HL-60 (cell line): ENCODE data around the gene DNMT3L.

Source experiments
- DNase-seq, 2 experiments: peaks; one replicate each; pipeline ENCODE4 v3.0.0-alpha.2; 2010 to 2020; ENCODE audit warnings: low read depth in 1 of 2, low spot score in 1 of 2
- H3K27ac ChIP-seq: fragments of 250-450 bp; sonication (Bioruptor Pico); replicated peaks from 2 replicates; pipeline ENCODE4 v1.5.1; 2020; ENCODE audit warnings: mild to moderate bottlenecking, moderate library complexity
- H3K27me3 ChIP-seq: fragments of 250-450 bp; sonication (Bioruptor Pico); 2 replicates; pipeline ENCODE4 v1.5.1; 2021; ENCODE audit warnings: mild to moderate bottlenecking, moderate library complexity; ENCODE audit not compliant: insufficient read depth, poor library complexity, severe bottlenecking
- H3K4me3 ChIP-seq: replicated peaks from 2 replicates; pipeline ENCODE4 v1.5.1; 2011; ENCODE audit warnings: mild to moderate bottlenecking, control low read depth, low read length; ENCODE audit not compliant: insufficient read depth
- GABPA ChIP-seq: IDR thresholded peaks from 2 replicates; pipeline ENCODE4 v1.6.1; 2012; ENCODE audit warnings: low read depth
- POLR2AphosphoS5 ChIP-seq: IDR thresholded peaks from 2 replicates; pipeline ENCODE4 v1.6.1; 2012; ENCODE audit warnings: low read depth
- SPI1 ChIP-seq: IDR thresholded peaks from 2 replicates; pipeline ENCODE4 v1.6.1; 2012; ENCODE audit warnings: low read depth, mild to moderate bottlenecking, borderline replicate concordance
- TF ChIP-seq, protein P1 (sequence below): IDR thresholded peaks from one replicate; pipeline ENCODE4 v1.5.1; 2011; ENCODE audit warnings: low read length, control low read depth, inconsistent platforms; ENCODE audit not compliant: insufficient read depth
- TF ChIP-seq, protein P2 (sequence below): IDR thresholded peaks from 2 replicates; pipeline ENCODE4 v1.6.1; 2012; ENCODE audit warnings: low read depth; ENCODE audit not compliant: insufficient replicate concordance

Gene DNMT3L

DNA sequence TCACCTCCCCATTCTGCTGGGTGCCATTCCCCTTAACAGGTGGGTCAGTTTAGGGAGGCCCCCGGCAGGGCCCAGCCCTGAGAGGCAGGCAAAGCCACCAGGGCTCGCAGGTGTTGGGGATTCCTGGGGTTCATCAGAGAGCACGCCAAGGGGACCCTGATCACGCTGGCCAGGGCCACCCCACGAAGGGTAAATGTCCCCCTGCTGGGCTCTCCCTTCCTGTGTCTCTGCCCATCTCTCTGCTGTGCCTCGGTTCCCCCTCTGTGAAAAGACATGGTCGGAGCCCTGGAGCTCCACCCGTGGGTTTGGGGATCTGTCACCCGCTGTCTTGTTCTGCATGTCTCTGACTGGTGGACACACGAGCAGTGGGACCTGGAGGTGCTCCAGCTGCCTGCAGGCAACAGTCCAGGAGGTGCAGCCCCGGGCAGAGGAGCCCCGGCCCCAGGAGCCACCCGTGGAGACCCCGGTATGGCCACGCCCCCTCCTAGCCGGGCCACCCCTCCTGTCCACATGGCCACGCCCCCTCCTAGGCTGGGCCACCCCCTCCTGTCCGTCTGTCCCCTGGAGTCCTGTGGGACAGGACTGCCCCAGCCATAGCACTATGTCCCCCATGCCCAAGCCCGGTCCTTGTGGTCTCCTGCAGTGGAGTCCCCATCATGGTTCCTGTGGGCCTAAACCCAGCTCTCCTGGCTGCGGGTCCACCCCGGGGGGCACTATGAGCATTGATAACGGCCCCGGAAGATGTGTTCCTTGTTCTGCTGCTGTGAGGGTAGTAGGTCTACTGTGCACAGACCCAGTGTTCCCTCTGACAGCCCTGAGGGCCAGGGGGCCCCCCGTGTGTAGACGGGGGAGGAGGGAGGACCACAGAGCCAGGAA, 30.5 kb upstream of the DNMT3L start:
- no peak for DNase-seq
- H3K27me3 ChIP-seq: no peaks in the 10 kb centered on the region
- no peak overlapping the region for H3K27ac ChIP-seq
- TF ChIP-seq, protein P1, sequence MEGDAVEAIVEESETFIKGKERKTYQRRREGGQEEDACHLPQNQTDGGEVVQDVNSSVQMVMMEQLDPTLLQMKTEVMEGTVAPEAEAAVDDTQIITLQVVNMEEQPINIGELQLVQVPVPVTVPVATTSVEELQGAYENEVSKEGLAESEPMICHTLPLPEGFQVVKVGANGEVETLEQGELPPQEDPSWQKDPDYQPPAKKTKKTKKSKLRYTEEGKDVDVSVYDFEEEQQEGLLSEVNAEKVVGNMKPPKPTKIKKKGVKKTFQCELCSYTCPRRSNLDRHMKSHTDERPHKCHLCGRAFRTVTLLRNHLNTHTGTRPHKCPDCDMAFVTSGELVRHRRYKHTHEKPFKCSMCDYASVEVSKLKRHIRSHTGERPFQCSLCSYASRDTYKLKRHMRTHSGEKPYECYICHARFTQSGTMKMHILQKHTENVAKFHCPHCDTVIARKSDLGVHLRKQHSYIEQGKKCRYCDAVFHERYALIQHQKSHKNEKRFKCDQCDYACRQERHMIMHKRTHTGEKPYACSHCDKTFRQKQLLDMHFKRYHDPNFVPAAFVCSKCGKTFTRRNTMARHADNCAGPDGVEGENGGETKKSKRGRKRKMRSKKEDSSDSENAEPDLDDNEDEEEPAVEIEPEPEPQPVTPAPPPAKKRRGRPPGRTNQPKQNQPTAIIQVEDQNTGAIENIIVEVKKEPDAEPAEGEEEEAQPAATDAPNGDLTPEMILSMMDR: no peak
- no peak for TF ChIP-seq GABPA
- TF ChIP-seq, protein P2, sequence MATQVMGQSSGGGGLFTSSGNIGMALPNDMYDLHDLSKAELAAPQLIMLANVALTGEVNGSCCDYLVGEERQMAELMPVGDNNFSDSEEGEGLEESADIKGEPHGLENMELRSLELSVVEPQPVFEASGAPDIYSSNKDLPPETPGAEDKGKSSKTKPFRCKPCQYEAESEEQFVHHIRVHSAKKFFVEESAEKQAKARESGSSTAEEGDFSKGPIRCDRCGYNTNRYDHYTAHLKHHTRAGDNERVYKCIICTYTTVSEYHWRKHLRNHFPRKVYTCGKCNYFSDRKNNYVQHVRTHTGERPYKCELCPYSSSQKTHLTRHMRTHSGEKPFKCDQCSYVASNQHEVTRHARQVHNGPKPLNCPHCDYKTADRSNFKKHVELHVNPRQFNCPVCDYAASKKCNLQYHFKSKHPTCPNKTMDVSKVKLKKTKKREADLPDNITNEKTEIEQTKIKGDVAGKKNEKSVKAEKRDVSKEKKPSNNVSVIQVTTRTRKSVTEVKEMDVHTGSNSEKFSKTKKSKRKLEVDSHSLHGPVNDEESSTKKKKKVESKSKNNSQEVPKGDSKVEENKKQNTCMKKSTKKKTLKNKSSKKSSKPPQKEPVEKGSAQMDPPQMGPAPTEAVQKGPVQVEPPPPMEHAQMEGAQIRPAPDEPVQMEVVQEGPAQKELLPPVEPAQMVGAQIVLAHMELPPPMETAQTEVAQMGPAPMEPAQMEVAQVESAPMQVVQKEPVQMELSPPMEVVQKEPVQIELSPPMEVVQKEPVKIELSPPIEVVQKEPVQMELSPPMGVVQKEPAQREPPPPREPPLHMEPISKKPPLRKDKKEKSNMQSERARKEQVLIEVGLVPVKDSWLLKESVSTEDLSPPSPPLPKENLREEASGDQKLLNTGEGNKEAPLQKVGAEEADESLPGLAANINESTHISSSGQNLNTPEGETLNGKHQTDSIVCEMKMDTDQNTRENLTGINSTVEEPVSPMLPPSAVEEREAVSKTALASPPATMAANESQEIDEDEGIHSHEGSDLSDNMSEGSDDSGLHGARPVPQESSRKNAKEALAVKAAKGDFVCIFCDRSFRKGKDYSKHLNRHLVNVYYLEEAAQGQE: no peak
- TF ChIP-seq POLR2AphosphoS5: no peak
- TF ChIP-seq SPI1: no peak
- H3K4me3 ChIP-seq: no peak overlapping the region

DNA sequence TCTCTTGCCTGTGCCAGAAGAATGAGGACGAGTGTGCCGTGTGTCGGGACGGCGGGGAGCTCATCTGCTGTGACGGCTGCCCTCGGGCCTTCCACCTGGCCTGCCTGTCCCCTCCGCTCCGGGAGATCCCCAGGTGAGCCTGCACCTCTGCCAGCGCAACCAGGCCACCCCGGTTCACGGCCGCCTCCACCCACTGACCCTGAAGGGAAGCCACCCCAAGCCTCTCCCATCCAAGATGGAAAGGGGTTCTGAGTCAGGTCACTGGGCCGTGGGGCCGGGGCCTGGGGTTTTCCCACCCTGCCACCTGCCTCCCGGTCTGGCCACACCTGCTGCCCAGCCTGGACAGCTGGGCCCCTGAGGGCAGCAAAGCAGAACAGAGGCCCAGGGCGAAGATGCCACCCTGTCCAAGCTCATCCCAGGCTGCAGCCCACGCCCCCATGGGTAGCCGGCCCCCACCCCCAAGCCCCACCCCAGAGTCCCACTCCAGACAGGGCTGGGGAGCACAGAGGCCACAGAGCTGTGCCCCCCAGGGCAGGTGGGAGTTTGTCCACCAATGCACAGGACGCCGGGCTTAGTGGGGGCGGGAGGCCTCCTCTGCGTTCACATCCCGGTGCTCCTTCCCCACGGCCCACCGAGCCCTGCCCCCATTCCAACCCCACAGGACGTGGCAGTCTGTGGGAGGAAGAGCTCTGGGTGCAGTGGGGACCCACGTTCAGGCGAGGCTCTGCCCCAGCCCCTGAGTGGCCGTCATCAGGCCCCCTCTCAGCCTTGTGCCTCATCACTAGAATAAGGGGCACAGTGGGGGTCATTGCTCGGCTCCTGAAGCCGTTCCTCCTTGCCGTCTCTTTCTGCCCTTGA, 29.6 kb upstream of the DNMT3L start:
- Histone ChIP-seq H3K27ac (no peak overlapping the region), H3K27me3 (no peaks in the 10 kb centered on the region), H3K4me3 (no peak overlapping the region)
- DNase-seq: no peak
- TF ChIP-seq GABPA (no peak), SPI1 (no peak), POLR2AphosphoS5 (no peak)
- TF ChIP-seq, protein P2: no peak

DNA sequence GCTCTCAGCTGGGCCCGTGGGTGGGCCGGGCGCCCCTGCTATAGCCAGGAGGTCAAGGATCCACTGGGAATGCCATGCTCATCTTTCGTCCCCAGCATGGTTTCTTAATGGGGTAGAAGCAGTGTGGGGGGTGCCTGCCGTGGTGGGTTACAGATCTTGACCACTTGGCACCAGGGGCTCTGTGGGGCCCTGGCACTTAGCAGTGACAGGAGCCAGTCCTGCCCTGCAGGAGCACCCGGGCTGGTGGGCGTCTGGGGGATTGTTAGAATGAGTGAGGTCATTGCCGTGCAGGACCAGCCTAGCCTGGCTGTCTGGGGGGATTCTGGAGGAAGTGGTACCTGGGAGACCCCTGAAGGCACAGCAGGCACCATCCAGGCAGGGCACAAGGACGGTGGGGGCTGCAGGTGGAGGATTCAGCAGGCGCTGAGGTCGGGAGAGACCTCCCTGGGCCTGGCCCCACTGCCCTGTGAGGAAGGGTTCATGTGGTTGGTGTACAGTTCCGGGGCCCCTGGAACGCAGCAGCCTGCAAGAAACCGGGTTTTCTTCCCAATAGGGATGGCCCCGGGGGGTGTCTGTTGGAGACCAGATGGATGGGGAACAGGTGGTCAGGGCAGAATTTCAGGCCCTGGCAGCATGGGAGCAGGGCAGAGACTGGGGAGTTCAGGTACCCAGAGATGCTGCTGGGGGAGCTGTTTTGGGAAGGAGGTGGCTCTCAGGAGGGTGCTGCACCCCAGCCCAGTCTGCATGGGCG, 28.8 kb upstream of the DNMT3L start:
- no peaks in the 10 kb centered on the region for H3K27me3 ChIP-seq

More for the DNA sequence above, 28.8 kb upstream of the DNMT3L start:
- no peak overlapping the region for H3K4me3 ChIP-seq
- TF ChIP-seq, protein P2: no peak
- TF ChIP-seq POLR2AphosphoS5 (no peak), SPI1 (no peak), GABPA (no peak)
- TF ChIP-seq, protein P1: no peak
- no peak overlapping the region for H3K27ac ChIP-seq
- DNase-seq: no peak
